Measurements from ENCODE around the gene SOX15. TPM values are rescaled to one million over a fixed set of nuclear protein-coding genes. Genes with fewer than 3 reads are reported as not detected.

Gene SOX15
- total and polyA plus RNA-seq, 10 of the 15 experiments (the other 5 are each of a cell fraction or from before 2014, with no cell fraction given), result 0.06 to 0.53 (median 0.16) TPM; not detected in 2

DNA sequence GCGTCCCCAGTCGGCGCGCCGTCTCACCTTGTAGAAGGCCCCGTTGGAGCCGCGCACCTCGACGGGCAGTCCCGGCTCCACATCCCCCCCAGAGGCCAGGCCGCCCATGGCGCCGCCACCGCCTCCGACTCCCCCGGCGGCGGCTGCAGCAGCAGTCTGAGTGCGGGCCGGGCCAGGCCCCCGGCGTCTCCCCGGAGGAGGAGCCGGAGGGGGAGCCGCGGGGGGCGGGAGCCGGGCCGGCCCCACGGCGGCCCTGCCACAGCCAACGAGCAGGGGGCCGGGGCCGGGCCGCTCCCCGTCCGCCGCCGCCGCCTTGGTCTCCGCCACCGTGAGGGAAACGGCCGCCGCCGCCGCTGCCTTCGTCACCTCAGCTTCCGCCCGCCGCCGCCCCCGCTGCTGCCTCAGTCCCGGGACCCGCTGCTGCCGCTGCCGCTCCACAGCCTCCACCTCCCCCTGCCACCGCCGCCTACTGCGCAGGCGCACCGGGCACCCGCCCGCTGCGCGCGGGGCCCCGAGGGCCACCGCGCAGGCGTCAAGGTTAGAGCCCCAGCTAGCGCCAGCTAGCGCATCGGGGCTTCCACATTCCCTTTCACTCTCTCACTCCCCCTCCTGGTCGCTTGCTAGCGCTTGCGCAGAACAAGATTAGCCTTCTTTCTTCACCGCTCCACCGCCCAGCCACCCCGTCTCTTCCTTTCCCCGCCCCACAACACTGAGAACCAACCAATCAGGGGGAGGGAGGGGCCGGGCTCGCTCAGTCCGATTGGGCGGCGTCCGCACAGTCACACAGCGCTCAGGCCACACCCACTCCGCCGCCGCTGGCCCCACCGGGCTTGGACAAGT is 24.8 kb upstream of the SOX15 start, which contains the start of gene FXR2:
Gene FXR2, minus strand, starts transcription at position 473 of the 840 bp plus-strand sequence. Its CDS starts 365 bp downstream, at position 108.
- CTCF ChIA-PET, result interaction anchor here (0.6 to 2.8 kb wide), 20 partner anchors 9 to 376 kb away, joined by 3 to 22 read pairs (median 4); partner anchors contain the start of genes MPDU1, SAT2, TP53 and WRAP53
- Histone ChIP-seq H3K36me3 (ENCODE audit: control insufficient read depth in 2 of 2, insufficient read depth in 2 of 2, low read length in 1 of 2) (peaks cover 0 to 4% of the 10 kb centered on the region in 2 experiments; a peak in 1 of 4 replicates), H3K9ac (ENCODE audit: control insufficient read depth, insufficient read depth, low read length) (peak within 1 kb of the TSS; percentile 84), H3K9me3 (replicated peaks; ENCODE audit: control insufficient read depth, insufficient read depth, low read length) (no peaks in the 10 kb centered on the region), H3K4me1 (ENCODE audit: control insufficient read depth, insufficient read depth, low read length) (peaks cover 4% of the 10 kb centered on the region; the same call in 1 of the 2 replicates), H3K79me2 (ENCODE audit: control insufficient read depth, insufficient read depth, low read length) (peaks cover 31% of the 10 kb centered on the region), H2AFZ (ENCODE audit: control insufficient read depth, low read depth, low read length) (peak within 1 kb of the TSS; percentile 25), H3K4me2 (ENCODE audit: control insufficient read depth, insufficient read depth) (peak within 1 kb of the TSS; percentile 98), H3K27ac (ENCODE audit: control insufficient read depth, insufficient read depth) (peak within 1 kb of the TSS; percentile 81), H4K20me1 (ENCODE audit: control insufficient read depth, insufficient read depth) (no peaks in the 10 kb centered on the region; the same call in 1 of the 2 replicates), H3K27me3 (replicated peaks in 1 of 2; ENCODE audit: control insufficient read depth in 2 of 2, insufficient read depth in 2 of 2, low read length in 1 of 2) (no peaks in the 10 kb centered on the region), H3K4me3 (peak within 1 kb of the TSS; percentile 83)
- under 1% methylated on average over 75 of the region's 93 CpGs for WGBS (ENCODE audit: insufficient coverage, insufficient replicate concordance, low lambda C conversion rate, missing lambda C conversion rate)
- intact Hi-C loops (cut with micrococcal nuclease; ENCODE audit: unreplicated experiment) (loop anchor here (5.0 kb wide), 2 partner anchors 32 to 73 kb away; partner anchors contain the start of genes MPDU1, TP53 and WRAP53), in situ Hi-C loops (cut with MboI) (no loop called here)
- ATAC-seq (peak; percentile 95), DNase-seq (ENCODE audit: low read depth, low spot score) (peak; percentile 99), FAIRE-seq (peak; percentile 97)
- RAD21 ChIA-PET (ENCODE audit: unreplicated experiment), result interaction anchor here (1.1 to 2.4 kb wide), 6 partner anchors 13 to 278 kb away, joined by 3 to 21 read pairs (median 7); partner anchors contain the start of genes ACAP1, CD68, MPDU1 and SAT2
- SMC1A ChIA-PET (ENCODE audit: uncharacterized antibody, unreplicated experiment), result interaction anchor here (1.0 to 1.2 kb wide), 2 partner anchors 12 to 71 kb away, joined by 4 to 5 read pairs; partner anchors contain the start of gene SAT2
- BruUV-seq (replicated peaks), result no TSS peak
- POLR2A ChIA-PET, result interaction anchor here (0.6 to 3.6 kb wide), 14 partner anchors 13 to 278 kb away, joined by 3 to 35 read pairs (median 3); partner anchors contain the start of genes ACAP1, ATP1B2, CD68 and MPDU1
- TF ChIP-seq SIX5 (IDR thresholded peaks at IDR 0.05; ENCODE audit: low read depth, low read length, severe bottlenecking) (no peak), RAD51 (IDR thresholded peaks at IDR 0.05) (no peak), ZNF217 (IDR thresholded peaks at IDR 0.05) (peak; percentile 57), SMAD1 (IDR thresholded peaks at IDR 0.05; ENCODE audit: low read depth, partially characterized antibody) (no peak), LARP7 (IDR thresholded peaks at IDR 0.05) (peak; percentile 96), HDGF (IDR thresholded peaks at IDR 0.05) (peak; percentile 99), NR2F1 (conservative IDR thresholded peaks at IDR 0.05) (peak; percentile 71), NR2C2 (IDR thresholded peaks at IDR 0.05; ENCODE audit: borderline replicate concordance, control insufficient read depth, insufficient read length, low read depth) (no peak), ATF7 (IDR thresholded peaks at IDR 0.05; ENCODE audit: low read depth) (no peak), BHLHE40 (IDR thresholded peaks at IDR 0.05; ENCODE audit: borderline replicate concordance in 1 of 2, low read depth in 2 of 2, low read length in 1 of 2) (peak; percentile 7 to 85; a peak in 2 of 4 replicates), HDAC2 (IDR thresholded peaks at IDR 0.05) (no peak), GATAD2B (conservative IDR thresholded peaks at IDR 0.05; ENCODE audit: low read depth) (peak; percentile 98), NFIC (IDR thresholded peaks at IDR 0.05; ENCODE audit: low read depth, low read length) (no peak), TAF1 (IDR thresholded peaks at IDR 0.05; ENCODE audit: borderline replicate concordance, low read depth, low read length) (peak; percentile 78), CBX5 (IDR thresholded peaks at IDR 0.05; ENCODE audit: low read depth) (no peak), SIN3A (IDR thresholded peaks at IDR 0.05; ENCODE audit: low read depth, low read length) (no peak; the same call in 1 of the 2 replicates)
- TF ChIP-seq, protein P1, sequence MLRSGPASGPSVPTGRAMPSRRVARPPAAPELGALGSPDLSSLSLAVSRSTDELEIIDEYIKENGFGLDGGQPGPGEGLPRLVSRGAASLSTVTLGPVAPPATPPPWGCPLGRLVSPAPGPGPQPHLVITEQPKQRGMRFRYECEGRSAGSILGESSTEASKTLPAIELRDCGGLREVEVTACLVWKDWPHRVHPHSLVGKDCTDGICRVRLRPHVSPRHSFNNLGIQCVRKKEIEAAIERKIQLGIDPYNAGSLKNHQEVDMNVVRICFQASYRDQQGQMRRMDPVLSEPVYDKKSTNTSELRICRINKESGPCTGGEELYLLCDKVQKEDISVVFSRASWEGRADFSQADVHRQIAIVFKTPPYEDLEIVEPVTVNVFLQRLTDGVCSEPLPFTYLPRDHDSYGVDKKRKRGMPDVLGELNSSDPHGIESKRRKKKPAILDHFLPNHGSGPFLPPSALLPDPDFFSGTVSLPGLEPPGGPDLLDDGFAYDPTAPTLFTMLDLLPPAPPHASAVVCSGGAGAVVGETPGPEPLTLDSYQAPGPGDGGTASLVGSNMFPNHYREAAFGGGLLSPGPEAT (IDR thresholded peaks at IDR 0.05; ENCODE audit: low read depth), result no peak; the same call in 1 of the 2 replicates
- TF ChIP-seq, protein P2, sequence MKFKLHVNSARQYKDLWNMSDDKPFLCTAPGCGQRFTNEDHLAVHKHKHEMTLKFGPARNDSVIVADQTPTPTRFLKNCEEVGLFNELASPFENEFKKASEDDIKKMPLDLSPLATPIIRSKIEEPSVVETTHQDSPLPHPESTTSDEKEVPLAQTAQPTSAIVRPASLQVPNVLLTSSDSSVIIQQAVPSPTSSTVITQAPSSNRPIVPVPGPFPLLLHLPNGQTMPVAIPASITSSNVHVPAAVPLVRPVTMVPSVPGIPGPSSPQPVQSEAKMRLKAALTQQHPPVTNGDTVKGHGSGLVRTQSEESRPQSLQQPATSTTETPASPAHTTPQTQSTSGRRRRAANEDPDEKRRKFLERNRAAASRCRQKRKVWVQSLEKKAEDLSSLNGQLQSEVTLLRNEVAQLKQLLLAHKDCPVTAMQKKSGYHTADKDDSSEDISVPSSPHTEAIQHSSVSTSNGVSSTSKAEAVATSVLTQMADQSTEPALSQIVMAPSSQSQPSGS (IDR thresholded peaks at IDR 0.05; ENCODE audit: low read length), result no peak
- TF ChIP-seq, protein P3, sequence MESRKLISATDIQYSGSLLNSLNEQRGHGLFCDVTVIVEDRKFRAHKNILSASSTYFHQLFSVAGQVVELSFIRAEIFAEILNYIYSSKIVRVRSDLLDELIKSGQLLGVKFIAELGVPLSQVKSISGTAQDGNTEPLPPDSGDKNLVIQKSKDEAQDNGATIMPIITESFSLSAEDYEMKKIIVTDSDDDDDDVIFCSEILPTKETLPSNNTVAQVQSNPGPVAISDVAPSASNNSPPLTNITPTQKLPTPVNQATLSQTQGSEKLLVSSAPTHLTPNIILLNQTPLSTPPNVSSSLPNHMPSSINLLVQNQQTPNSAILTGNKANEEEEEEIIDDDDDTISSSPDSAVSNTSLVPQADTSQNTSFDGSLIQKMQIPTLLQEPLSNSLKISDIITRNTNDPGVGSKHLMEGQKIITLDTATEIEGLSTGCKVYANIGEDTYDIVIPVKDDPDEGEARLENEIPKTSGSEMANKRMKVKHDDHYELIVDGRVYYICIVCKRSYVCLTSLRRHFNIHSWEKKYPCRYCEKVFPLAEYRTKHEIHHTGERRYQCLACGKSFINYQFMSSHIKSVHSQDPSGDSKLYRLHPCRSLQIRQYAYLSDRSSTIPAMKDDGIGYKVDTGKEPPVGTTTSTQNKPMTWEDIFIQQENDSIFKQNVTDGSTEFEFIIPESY (IDR thresholded peaks at IDR 0.05), result no peak
